CD4-positive, alpha-beta memory T cell (primary cell): ENCODE measurements around the gene SPRR4. TPM values are rescaled to one million over a fixed set of nuclear protein-coding genes. Genes with fewer than 3 reads are reported as not detected.

ENCODE experiments used
- CTCF ChIA-PET: fragments of 350-600 bp; sonication (Branson Sonifier 250); formaldehyde crosslinking; loops from one replicate; lab custom pipeline; 2021; ENCODE audit warnings: inconsistent platforms; ENCODE audit not compliant: partially characterized antibody; lab: Charles Lee
- POLR2A ChIA-PET: fragments of 350-600 bp; sonication (Branson Sonifier 250); formaldehyde crosslinking; loops from one replicate; lab custom pipeline; 2021; ENCODE audit not compliant: partially characterized antibody; lab: Charles Lee
- DNase-seq, 5 donors: peaks; one replicate each; pipeline versions ENCODE4 v3.0.0 to v3.0.0-alpha.2; 2020 to 2022; ENCODE audit warnings: mixed read lengths in 1 of 5
- H3K27ac ChIP-seq: one replicate; pipeline ENCODE4 v1.7.0; 2013; ENCODE audit warnings: low read depth, low read length
- H3K27me3 ChIP-seq: 2 replicates; pipeline ENCODE4 v1.7.0; 2013; ENCODE audit warnings: mild to moderate bottlenecking, low read length, moderate library complexity; ENCODE audit not compliant: insufficient read depth
- H3K36me3 ChIP-seq: 2 replicates; pipeline ENCODE4 v1.7.0; 2013; ENCODE audit warnings: mild to moderate bottlenecking, low read length, moderate library complexity; ENCODE audit not compliant: insufficient read depth
- H3K4me1 ChIP-seq: 2 replicates; pipeline ENCODE4 v1.7.0; 2013; ENCODE audit warnings: mild to moderate bottlenecking, low read length, moderate library complexity; ENCODE audit not compliant: insufficient read depth
- H3K4me3 ChIP-seq, 2 donors: one replicate each; pipeline ENCODE4 v1.7.0; 2013; ENCODE audit warnings: low read length in 2 of 2, mild to moderate bottlenecking in 1 of 2
- H3K9me3 ChIP-seq, 2 donors: one replicate each; pipeline ENCODE4 v1.7.0; 2013; ENCODE audit warnings: low read length in 2 of 2, control low read depth in 1 of 2; ENCODE audit not compliant: control insufficient read depth in 1 of 2
- H3K27ac Mint-ChIP-seq, 7 donors: one replicate each; pipeline ENCODE4 v1.8.0; 2020 to 2021; ENCODE audit warnings: mixed read lengths in 7 of 7, mild to moderate bottlenecking in 6 of 7, inconsistent platforms in 3 of 7, moderate library complexity in 3 of 7
- H3K27me3 Mint-ChIP-seq, 2 donors: one replicate each; pipeline ENCODE4 v1.8.0; 2020 to 2021; ENCODE audit warnings: mixed read lengths in 2 of 2
- H3K36me3 Mint-ChIP-seq, 2 donors: one replicate each; pipeline ENCODE4 v1.8.0; 2020 to 2021; ENCODE audit warnings: mixed read lengths in 2 of 2, inconsistent platforms in 1 of 2, mild to moderate bottlenecking in 1 of 2
- H3K4me1 Mint-ChIP-seq, 4 donors: one replicate each; pipeline ENCODE4 v1.8.0; 2020 to 2021; ENCODE audit warnings: mixed read lengths in 4 of 4, mild to moderate bottlenecking in 1 of 4
- H3K4me3 Mint-ChIP-seq, 8 donors: one replicate each; pipeline ENCODE4 v1.8.0; 2020 to 2021; ENCODE audit warnings: mixed read lengths in 8 of 8, mild to moderate bottlenecking in 7 of 8, moderate library complexity in 6 of 8, inconsistent platforms in 3 of 8
- H3K9me3 Mint-ChIP-seq, 8 donors: one replicate each; pipeline ENCODE4 v1.8.0; 2020 to 2021; ENCODE audit warnings: mixed read lengths in 8 of 8, mild to moderate bottlenecking in 5 of 8, inconsistent platforms in 3 of 8, moderate library complexity in 1 of 8
- intact Hi-C: fragments of 100-400 bp; cut with micrococcal nuclease; formaldehyde crosslinking; loops from one replicate; pipeline ENCODE4 v1.15.1; 2023
- polyA plus RNA-seq, 2 donors: library from polyadenylated mRNA; unstranded; fragments of 300-500 nt; fragmentation: Illumina TruSeq; gene quantifications; one replicate each; pipeline ENCODE4 v1.2.3, GENCODE V29; 2021
- total RNA-seq, 2 experiments: library from RNA; stranded (reverse); gene quantifications; one replicate each; pipeline ENCODE4 v1.2.3, GENCODE V29; 2021

Gene SPRR4
- total and polyA plus RNA-seq, 4 experiments from 2014 or later = not detected

DNA sequence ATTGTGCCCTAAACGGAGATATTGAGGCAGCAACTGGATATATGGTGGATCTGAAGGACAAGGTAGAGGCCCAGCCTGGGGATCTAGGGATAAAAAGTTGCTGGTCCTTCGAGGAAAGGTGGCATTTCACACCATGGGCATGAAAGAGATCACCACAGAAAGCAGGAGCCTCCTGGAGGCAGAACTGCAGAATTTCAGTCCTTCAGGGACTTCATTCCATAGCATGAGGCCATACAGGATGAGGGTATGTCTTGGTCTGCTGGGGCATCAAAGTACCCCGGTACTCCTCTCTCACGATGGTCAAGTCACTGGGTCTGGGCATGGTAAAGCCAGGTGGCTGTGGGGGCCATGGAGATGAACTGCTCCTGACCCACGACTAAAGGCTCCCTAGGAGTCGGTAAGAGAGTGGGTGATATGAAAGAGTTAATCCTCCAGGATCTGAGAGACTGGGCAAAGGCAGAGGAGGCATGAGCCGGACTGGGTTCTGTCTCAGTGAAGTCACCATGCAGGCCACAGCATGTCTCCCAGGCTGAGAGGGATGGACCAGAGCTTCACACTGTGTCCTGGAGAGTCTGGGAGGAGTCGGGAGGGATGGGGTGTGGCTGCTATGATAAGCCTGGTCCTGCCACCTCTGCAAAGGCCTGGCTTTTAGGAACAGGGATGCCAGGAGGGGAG, 29.3 kb upstream of the SPRR4 start:
- peaks cover 0 to 7% (median 1%) of the 10 kb centered on the region in 8 donors for H3K9me3 Mint-ChIP-seq
- H3K27ac Mint-ChIP-seq = peak overlapping the region in 1 of 7 donors; percentile 22
- H3K4me1 Mint-ChIP-seq = no peaks in the 10 kb centered on the region
- no peaks in the 10 kb centered on the region for H3K9me3 ChIP-seq
- no peaks in the 10 kb centered on the region for H3K36me3 Mint-ChIP-seq
- no peak for DNase-seq
- no peak overlapping the region for H3K4me3 Mint-ChIP-seq
- H3K27me3 Mint-ChIP-seq = peaks cover 8 to 9% of the 10 kb centered on the region in 2 donors
- H3K4me3 ChIP-seq = no peak overlapping the region
- H3K27ac ChIP-seq = no peak overlapping the region
- H3K4me1 ChIP-seq = no peaks in the 10 kb centered on the region
- ChIA-PET CTCF (no interaction called here), POLR2A (no interaction called here)
- intact Hi-C loops = no loop called here
- H3K36me3 ChIP-seq = no peaks in the 10 kb centered on the region
- H3K27me3 ChIP-seq = no peaks in the 10 kb centered on the region

DNA sequence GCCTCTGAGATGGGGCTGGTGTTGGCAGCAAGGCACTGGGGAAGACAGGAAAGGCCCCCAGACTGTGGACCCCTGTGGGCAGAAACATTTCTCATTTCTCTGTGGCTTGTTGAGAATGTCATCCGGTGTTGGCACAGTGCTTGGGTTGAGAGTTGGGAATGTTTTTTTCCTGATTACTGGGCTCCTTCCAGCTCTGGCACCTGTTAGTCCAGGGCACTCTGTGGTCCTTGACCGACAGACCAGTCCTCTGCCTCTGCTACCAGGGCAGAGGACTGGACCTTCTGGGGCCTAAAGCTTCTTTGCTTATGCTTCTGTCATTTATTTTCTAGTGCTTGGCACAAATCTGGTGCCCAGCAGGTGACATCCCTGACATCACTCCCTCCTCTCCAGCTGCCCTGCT, 28.3 kb upstream of the SPRR4 start:
- no peaks in the 10 kb centered on the region for H3K27me3 ChIP-seq
- Mint-ChIP-seq H3K27me3 (peaks cover 8 to 9% of the 10 kb centered on the region in 2 donors), H3K27ac (no peak overlapping the region), H3K36me3 (no peaks in the 10 kb centered on the region), H3K9me3 (peaks cover 0 to 7% (median 1%) of the 10 kb centered on the region in 8 donors), H3K4me1 (no peaks in the 10 kb centered on the region), H3K4me3 (no peak overlapping the region)
- H3K4me1 ChIP-seq = no peaks in the 10 kb centered on the region
- no peaks in the 10 kb centered on the region for H3K36me3 ChIP-seq
- H3K27ac ChIP-seq = no peak overlapping the region
- H3K9me3 ChIP-seq = no peaks in the 10 kb centered on the region
- CTCF ChIA-PET = no interaction called here
- POLR2A ChIA-PET = no interaction called here
- no peak for DNase-seq
- intact Hi-C loops = no loop called here
- H3K4me3 ChIP-seq = no peak overlapping the region

DNA sequence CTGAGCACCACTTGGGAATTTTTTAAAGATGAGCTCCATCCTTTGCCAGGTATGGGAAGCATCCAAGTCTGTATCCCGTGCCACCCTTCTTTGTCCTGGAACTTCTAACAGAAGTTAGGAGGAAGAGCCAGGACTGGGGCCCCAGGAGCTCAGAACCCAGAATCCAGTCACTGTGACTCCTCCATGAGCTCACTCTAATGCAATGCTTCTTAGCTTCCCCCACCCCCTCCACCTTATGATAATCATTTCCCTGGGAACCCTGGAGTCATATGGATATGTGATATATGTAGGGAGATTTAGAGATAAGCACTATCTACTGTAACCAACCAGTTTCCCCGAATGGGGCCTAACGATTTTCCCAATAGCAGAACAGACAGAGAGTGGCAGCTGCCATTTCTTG, 24.2 kb upstream of the SPRR4 start:
- no peaks in the 10 kb centered on the region for H3K4me1 Mint-ChIP-seq
- H3K27ac Mint-ChIP-seq = no peak overlapping the region
- Histone ChIP-seq H3K9me3 (no peaks in the 10 kb centered on the region), H3K36me3 (no peaks in the 10 kb centered on the region), H3K4me3 (no peak overlapping the region), H3K4me1 (no peaks in the 10 kb centered on the region), H3K27ac (no peak overlapping the region), H3K27me3 (no peaks in the 10 kb centered on the region)
- H3K9me3 Mint-ChIP-seq = peaks cover 0 to 6% (median 0%) of the 10 kb centered on the region in 8 donors
- H3K36me3 Mint-ChIP-seq = no peaks in the 10 kb centered on the region
- ChIA-PET CTCF (no interaction called here), POLR2A (no interaction called here)
- no peak for DNase-seq
- H3K27me3 Mint-ChIP-seq = peaks cover 1 to 12% of the 10 kb centered on the region in 2 donors
- intact Hi-C loops = no loop called here
- H3K4me3 Mint-ChIP-seq = no peak overlapping the region

DNA sequence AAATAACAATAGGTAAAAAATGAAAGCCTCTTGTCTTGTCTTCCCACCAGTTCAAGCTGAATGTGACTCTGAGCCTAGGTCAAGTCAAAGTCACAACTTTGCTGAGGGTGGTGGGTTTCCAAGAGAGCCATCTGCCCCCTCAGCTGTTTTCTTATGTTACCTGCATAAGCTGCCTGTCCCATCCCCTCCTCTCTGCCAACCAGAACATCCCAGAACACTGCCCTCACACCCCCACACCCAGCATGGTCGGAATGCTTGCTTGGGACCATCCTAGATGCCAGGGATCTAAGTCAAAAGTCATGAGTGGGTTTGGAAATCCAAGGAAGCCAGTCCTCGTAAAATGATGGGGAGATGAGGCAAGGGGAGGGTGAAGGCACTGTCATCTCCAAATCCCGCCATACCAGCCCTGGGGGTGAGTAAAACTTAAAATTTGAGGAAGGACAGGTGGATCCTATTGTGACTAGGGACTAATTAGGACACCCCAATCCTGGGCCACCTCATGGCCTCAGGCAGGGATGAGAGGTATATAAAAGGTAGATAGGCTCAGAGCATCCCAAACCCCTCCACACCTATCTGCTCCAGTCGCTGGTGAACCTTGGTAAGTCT, 23.7 kb upstream of the SPRR4 start, which contains the start of gene SPRR5:
Gene SPRR5 (plus strand): TSS at position 556 of the 606 bp plus-strand sequence. CDS start 1,349 bp downstream, outside the sequence.
- Mint-ChIP-seq H3K9me3 (peaks cover 0 to 4% (median 0%) of the 10 kb centered on the region in 8 donors), H3K4me1 (no peaks in the 10 kb centered on the region), H3K27me3 (peaks cover 1 to 12% of the 10 kb centered on the region in 2 donors), H3K27ac (no peak within 1 kb of the TSS), H3K36me3 (no peaks in the 10 kb centered on the region), H3K4me3 (no peak within 1 kb of the TSS)
- DNase-seq = no peak
- no peaks in the 10 kb centered on the region for H3K9me3 ChIP-seq
- H3K27ac ChIP-seq = no peak within 1 kb of the TSS
- H3K4me1 ChIP-seq = no peaks in the 10 kb centered on the region
- ChIA-PET POLR2A (no interaction called here), CTCF (no interaction called here)
- intact Hi-C loops = no loop called here
- no peak within 1 kb of the TSS for H3K4me3 ChIP-seq
- H3K36me3 ChIP-seq = no peaks in the 10 kb centered on the region
- no peaks in the 10 kb centered on the region for H3K27me3 ChIP-seq

DNA sequence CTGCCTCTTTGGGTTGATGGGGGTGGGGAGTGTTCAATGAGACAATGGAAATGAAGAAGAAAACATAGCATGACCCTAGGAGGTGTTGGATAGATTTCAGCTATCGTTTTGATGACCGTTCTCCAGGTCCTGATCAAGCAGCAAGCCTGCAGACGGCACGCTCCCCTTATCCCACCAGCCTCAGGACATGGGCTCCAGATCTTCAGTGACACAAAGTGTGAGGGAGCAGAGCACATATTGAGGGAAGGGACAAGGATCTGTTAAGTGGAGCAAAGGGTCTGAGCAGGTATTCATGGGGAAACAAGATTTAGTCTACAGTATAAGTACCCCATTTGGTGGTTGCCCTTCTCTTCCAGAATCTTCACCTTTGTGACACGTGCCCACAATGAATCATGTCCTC, 18.7 kb upstream of the SPRR4 start:
- Histone ChIP-seq H3K4me3 (no peak overlapping the region), H3K9me3 (no peaks in the 10 kb centered on the region), H3K27ac (no peak overlapping the region), H3K36me3 (no peaks in the 10 kb centered on the region), H3K27me3 (no peaks in the 10 kb centered on the region), H3K4me1 (no peaks in the 10 kb centered on the region)
- Mint-ChIP-seq H3K27me3 (peaks cover 2 to 18% of the 10 kb centered on the region in 2 donors), H3K36me3 (no peaks in the 10 kb centered on the region), H3K9me3 (peaks cover 0 to 3% (median 0%) of the 10 kb centered on the region in 8 donors), H3K27ac (no peak overlapping the region), H3K4me3 (no peak overlapping the region), H3K4me1 (no peaks in the 10 kb centered on the region)
- ChIA-PET CTCF (no interaction called here), POLR2A (no interaction called here)
- intact Hi-C loops = no loop called here
- DNase-seq = no peak

DNA sequence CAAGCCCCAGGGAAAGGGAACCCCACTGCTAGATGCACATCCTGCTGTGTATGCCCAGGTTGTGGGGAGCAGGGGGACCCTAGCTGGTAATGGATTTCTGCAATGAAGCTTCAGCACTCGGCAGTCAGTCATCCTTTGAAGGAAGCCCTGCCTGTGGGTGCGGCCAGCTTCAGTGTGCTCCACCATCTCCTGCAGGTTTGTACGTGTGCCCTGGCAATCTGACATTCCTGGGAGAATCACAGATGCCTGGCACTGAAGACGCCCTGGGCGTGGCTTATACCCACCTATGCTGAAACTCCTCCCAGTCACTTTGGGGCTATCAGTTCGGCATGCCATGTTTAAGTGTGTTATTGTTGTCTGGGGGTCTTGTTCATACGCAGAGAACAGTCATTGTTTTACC, 16.7 kb upstream of the SPRR4 start:
- Histone ChIP-seq H3K4me1 (no peaks in the 10 kb centered on the region), H3K9me3 (no peaks in the 10 kb centered on the region), H3K27ac (no peak overlapping the region), H3K4me3 (no peak overlapping the region), H3K27me3 (no peaks in the 10 kb centered on the region), H3K36me3 (no peaks in the 10 kb centered on the region)
- CTCF ChIA-PET = interaction anchor here (1.2 kb wide), 1 partner anchor 10 kb away, joined by 3 read pairs; no protein-coding TSS in a partner anchor
- no peak overlapping the region for H3K27ac Mint-ChIP-seq
- intact Hi-C loops = no loop called here
- peaks cover 2 to 12% of the 10 kb centered on the region in 2 donors for H3K27me3 Mint-ChIP-seq
- H3K9me3 Mint-ChIP-seq = peaks cover 0 to 2% (median 0%) of the 10 kb centered on the region in 8 donors
- H3K4me1 Mint-ChIP-seq = no peaks in the 10 kb centered on the region
- DNase-seq = no peak
- POLR2A ChIA-PET = no interaction called here
- no peaks in the 10 kb centered on the region for H3K36me3 Mint-ChIP-seq
- H3K4me3 Mint-ChIP-seq = no peak overlapping the region

DNA sequence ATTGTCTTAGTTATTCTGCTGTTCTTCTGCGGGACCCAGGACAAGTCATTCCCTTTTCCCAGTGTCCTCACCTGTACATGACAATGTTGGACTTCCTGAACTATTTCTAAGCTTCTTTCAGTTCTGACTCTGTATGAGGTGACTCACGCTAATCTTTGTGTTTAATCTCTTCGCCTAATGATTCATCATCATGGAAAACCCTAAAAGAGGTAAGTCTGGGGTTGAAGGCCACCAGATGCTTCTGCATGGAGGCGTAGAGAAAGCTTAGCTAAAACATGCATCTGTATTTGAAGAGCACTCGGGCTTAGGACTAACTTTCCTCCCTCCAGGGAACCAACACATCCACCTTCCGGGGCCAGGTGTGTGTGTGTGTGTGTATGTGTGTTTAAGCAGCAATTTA, 16.0 kb upstream of the SPRR4 start:
- Histone ChIP-seq H3K4me3 (no peak overlapping the region), H3K9me3 (no peaks in the 10 kb centered on the region), H3K27me3 (no peaks in the 10 kb centered on the region), H3K36me3 (no peaks in the 10 kb centered on the region), H3K27ac (no peak overlapping the region), H3K4me1 (no peaks in the 10 kb centered on the region)
- H3K4me1 Mint-ChIP-seq = no peaks in the 10 kb centered on the region
- intact Hi-C loops = no loop called here
- H3K27me3 Mint-ChIP-seq = peaks cover 2 to 13% of the 10 kb centered on the region in 2 donors
- no peaks in the 10 kb centered on the region for H3K36me3 Mint-ChIP-seq
- CTCF ChIA-PET = interaction anchor here (1.2 kb wide), 1 partner anchor 9 kb away, joined by 3 read pairs; no protein-coding TSS in a partner anchor
- POLR2A ChIA-PET = no interaction called here
- no peak overlapping the region for H3K4me3 Mint-ChIP-seq
- peaks cover 0 to 2% (median 0%) of the 10 kb centered on the region in 8 donors for H3K9me3 Mint-ChIP-seq
- no peak for DNase-seq
- H3K27ac Mint-ChIP-seq = no peak overlapping the region
